GM19025 (cell line): Measurements from ENCODE around the gene SCT.

Source experiments
- ATAC-seq: cut with Tn5 transposase; IDR thresholded peaks from one replicate; pipeline ENCODE4 v1.9.1; 2021; ENCODE audit warnings: mild to moderate bottlenecking, low read depth, moderate library complexity; ENCODE audit not compliant: unreplicated experiment

The SCT gene

GRCh38 chr11:589798-590197 is 37.2 kb downstream of the SCT start:
- ATAC-seq, result no peak

GRCh38 chr11:587978-588380 is 39.0 kb downstream of the SCT start:
- no peak for ATAC-seq

DNA sequence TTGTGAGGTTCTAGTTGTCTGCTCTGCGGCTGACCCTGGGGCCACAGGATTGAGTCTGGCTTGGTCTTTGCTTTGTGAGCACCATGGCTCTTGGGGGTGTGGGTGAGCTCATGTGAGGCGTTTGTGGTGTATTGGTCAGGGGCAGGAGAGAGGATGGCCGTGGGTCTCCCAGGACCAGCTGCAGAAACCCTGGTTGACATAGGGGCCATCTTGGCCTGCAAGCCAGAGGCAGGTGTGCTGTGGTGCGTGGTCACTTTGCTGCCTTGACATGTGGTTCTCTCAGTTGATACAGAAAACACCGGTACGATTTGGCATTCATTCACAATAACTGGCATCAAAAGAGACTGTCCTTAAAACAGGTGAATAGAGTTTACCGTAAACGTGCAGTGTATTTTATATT is 39.4 kb downstream of the SCT start:
- no peak for ATAC-seq

- no peak for ATAC-seq
Observed at GRCh38 chr11:586376-587316, 40.3 kb downstream of the SCT start.

- no peak for ATAC-seq
Observed at GRCh38 chr11:584287-584686, 42.7 kb downstream of the SCT start.

DNA sequence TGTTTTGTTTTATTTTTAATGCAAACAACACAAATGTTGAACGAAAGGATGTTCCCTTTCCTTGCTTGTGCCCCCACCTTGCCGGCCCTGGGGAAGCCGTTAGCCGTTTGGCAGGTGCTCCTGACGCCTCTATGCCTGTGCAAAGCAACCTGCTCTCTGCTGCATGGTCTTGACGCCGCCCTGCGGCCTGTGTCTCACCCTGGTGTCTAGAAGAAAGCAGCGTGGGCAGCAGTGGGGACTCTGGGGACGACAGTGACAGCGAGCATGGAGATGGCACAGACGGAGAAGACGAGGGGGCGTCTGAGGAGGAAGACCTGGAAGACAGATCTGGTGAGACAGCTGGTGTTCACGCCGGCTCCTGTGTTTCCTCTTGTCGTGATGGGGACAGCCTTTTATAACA is 45.2 kb downstream of the SCT start:
- no peak for ATAC-seq

DNA sequence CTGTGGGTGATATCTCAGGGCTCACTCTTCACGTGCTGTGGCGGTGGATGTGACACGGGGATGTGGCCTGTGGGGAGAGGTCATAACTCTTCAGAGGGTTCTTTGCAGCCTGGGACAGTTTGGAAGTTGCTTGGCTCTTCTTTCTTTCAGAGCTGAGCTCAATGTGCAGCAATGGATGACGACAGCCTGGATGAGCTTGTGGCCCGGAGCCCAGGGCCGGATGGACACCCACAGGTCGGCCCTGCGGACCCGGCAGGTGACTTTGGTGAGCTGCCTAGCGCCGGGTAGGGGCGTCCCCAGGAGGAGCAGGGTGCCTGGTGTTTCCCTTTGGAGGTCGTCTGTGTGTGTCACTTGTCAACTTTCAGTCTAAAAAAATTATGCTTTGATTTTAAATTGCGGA is 45.6 kb downstream of the SCT start:
- ATAC-seq, result no peak

GRCh38 chr11:579830-580601 is 47.0 kb downstream of the SCT start:
- ATAC-seq, result no peak

GRCh38 chr11:578276-579035 is 48.5 kb downstream of the SCT start:
- no peak for ATAC-seq

- no peak for ATAC-seq
Observed at GRCh38 chr11:577611-577894, 49.4 kb downstream of the SCT start.

GRCh38 chr11:576811-577610 is 50.0 kb downstream of the SCT start:
- no peak for ATAC-seq
